Spinal cord (tissue), 10 donors: ENCODE data around the gene SUSD5. TPM values are rescaled to one million over a fixed set of nuclear protein-coding genes. Genes with fewer than 3 reads are reported as not detected.
"Not testable (repeated sequence)": the region's sequence is repeated elsewhere in the genome, so short reads cannot be mapped to it uniquely, and the experiment has no call there.

ENCODE experiments used
- DNase-seq, 6 donors: peaks; one replicate each; pipeline versions ENCODE4 v3.0.0 to v3.0.0-alpha.2; 2013 to 2015; ENCODE audit warnings: low spot score in 6 of 6, low read depth in 4 of 6
- H3K27ac ChIP-seq: one replicate; pipeline ENCODE4 v1.5.1; 2013; ENCODE audit warnings: low read depth, low read length, control low read depth
- H3K27me3 ChIP-seq: one replicate; pipeline ENCODE4 v1.6.1; 2013; ENCODE audit warnings: low read length; ENCODE audit not compliant: control insufficient read depth, insufficient read depth
- H3K36me3 ChIP-seq: one replicate; pipeline ENCODE4 v1.6.1; 2013; ENCODE audit warnings: low read length; ENCODE audit not compliant: control insufficient read depth, insufficient read depth
- H3K4me1 ChIP-seq: one replicate; pipeline ENCODE4 v1.6.1; 2013; ENCODE audit warnings: low read length; ENCODE audit not compliant: control insufficient read depth, insufficient read depth
- H3K4me3 ChIP-seq: one replicate; pipeline ENCODE4 v1.5.1; 2013; ENCODE audit warnings: low read depth, low read length, control low read depth
- H3K9me3 ChIP-seq: one replicate; pipeline ENCODE4 v1.6.1; 2013; ENCODE audit warnings: low read length; ENCODE audit not compliant: control insufficient read depth, insufficient read depth
- WGBS: methylation state at CpG from one replicate; pipeline ENCODE4 v1.1.5; 2013; ENCODE audit warnings: missing lambda C conversion rate; ENCODE audit not compliant: insufficient coverage; 5-methylcytosine and 5-hydroxymethylcytosine counted together
- polyA plus RNA-seq, 2 donors: library from polyadenylated mRNA; unstranded; fragments of 120-200 nt; gene quantifications; one replicate each; pipeline ENCODE4 v1.2.1, GENCODE V29; 2013; ENCODE audit not compliant: insufficient read length in 2 of 2
- total RNA-seq, 2 donors: library from RNA; depleted of rRNA in 1 of 2; stranded (reverse); fragments of 120-200 nt in 1 of 2; fragments of >200 nt in 1 of 2; gene quantifications; one replicate each; pipeline versions ENCODE4 v1.2.3 to v1.2.4, GENCODE V29; 2013 to 2014
- donor health status: healthy.

Gene SUSD5
- total and polyA plus RNA-seq, 4 donors: 3.6 to 5.6 (median 4.7) TPM

GRCh38 chr3:33162621-33163020 lies 56.0 kb downstream of the SUSD5 start:
- H3K9me3 ChIP-seq, H3K4me1 ChIP-seq, H3K27ac ChIP-seq, H3K27me3 ChIP-seq, DNase-seq, H3K4me3 ChIP-seq, H3K36me3 ChIP-seq: not testable (repeated sequence)
- WGBS: no CpG with 5 or more reads among the region's 5 CpGs

GRCh38 chr3:33159981-33160380 lies 58.6 kb downstream of the SUSD5 start:
- no CpG with 5 or more reads among the region's 3 CpGs for WGBS
- Histone ChIP-seq H3K4me3 (no peak overlapping the region), H3K27me3 (no peaks in the 10 kb centered on the region), H3K4me1 (no peaks in the 10 kb centered on the region), H3K27ac (no peak overlapping the region), H3K9me3 (no peaks in the 10 kb centered on the region), H3K36me3 (no peaks in the 10 kb centered on the region)
- DNase-seq: no peak

- no peak overlapping the region for H3K27ac ChIP-seq
- H3K9me3 ChIP-seq: no peaks in the 10 kb centered on the region
- no peaks in the 10 kb centered on the region for H3K36me3 ChIP-seq
- DNase-seq: no peak
- no peak overlapping the region for H3K4me3 ChIP-seq
- no peaks in the 10 kb centered on the region for H3K27me3 ChIP-seq
- 91% methylated on average over 3 of the region's 4 CpGs for WGBS
- H3K4me1 ChIP-seq: no peaks in the 10 kb centered on the region
Observed at GRCh38 chr3:33159234-33159633, 59.4 kb downstream of the SUSD5 start.

- DNase-seq: peak in 1 of 6 donors; percentile 39
- H3K27ac ChIP-seq: no peak overlapping the region
Observed at GRCh38 chr3:33155301-33155700, 63.3 kb downstream of the SUSD5 start.

GRCh38 chr3:33153782-33154181 lies 64.8 kb downstream of the SUSD5 start:
- no peak overlapping the region for H3K27ac ChIP-seq
- no peak for DNase-seq
- no peak overlapping the region for H3K4me3 ChIP-seq
- no peaks in the 10 kb centered on the region for H3K27me3 ChIP-seq
- 100% methylated on average over 3 of the region's 4 CpGs for WGBS
- H3K36me3 ChIP-seq: peaks cover 3% of the 10 kb centered on the region
- H3K9me3 ChIP-seq: no peaks in the 10 kb centered on the region
- H3K4me1 ChIP-seq: no peaks in the 10 kb centered on the region

More at GRCh38 chr3:33155301-33155700, 63.3 kb downstream of the SUSD5 start:
- Histone ChIP-seq H3K36me3 (peaks cover 3% of the 10 kb centered on the region), H3K4me3 (no peak overlapping the region), H3K4me1 (no peaks in the 10 kb centered on the region), H3K27me3 (no peaks in the 10 kb centered on the region), H3K9me3 (no peaks in the 10 kb centered on the region)
- WGBS: no CpG with 5 or more reads among the region's 3 CpGs

- H3K27me3 ChIP-seq: no peaks in the 10 kb centered on the region
- no peaks in the 10 kb centered on the region for H3K4me1 ChIP-seq
- no peaks in the 10 kb centered on the region for H3K9me3 ChIP-seq
- WGBS: 94% methylated on average over 18 of the region's 19 CpGs
- H3K36me3 ChIP-seq: peaks cover 3% of the 10 kb centered on the region
- no peak for DNase-seq
- no peak overlapping the region for H3K4me3 ChIP-seq
- no peak overlapping the region for H3K27ac ChIP-seq
Observed at GRCh38 chr3:33152363-33153360, 65.9 kb downstream of the SUSD5 start.

- Histone ChIP-seq H3K9me3 (no peaks in the 10 kb centered on the region), H3K36me3 (peaks cover 13% of the 10 kb centered on the region), H3K27me3 (no peaks in the 10 kb centered on the region), H3K4me1 (peaks cover 5% of the 10 kb centered on the region), H3K27ac (no peak overlapping the region), H3K4me3 (no peak overlapping the region)
- DNase-seq: no peak
- WGBS: 77% methylated on average over 4 of the region's 6 CpGs
Observed at GRCh38 chr3:33149342-33149741, 69.3 kb downstream of the SUSD5 start.

GRCh38 chr3:33146791-33147445 lies 71.7 kb downstream of the SUSD5 start:
- Histone ChIP-seq H3K36me3 (peaks cover 19% of the 10 kb centered on the region), H3K4me3 (no peak overlapping the region), H3K9me3 (no peaks in the 10 kb centered on the region), H3K27ac (peak overlapping the region; percentile 58), H3K27me3 (no peaks in the 10 kb centered on the region), H3K4me1 (peaks cover 5% of the 10 kb centered on the region)
- DNase-seq: peak in 2 of 6 donors; percentile 28 to 67
- WGBS: no CpG with 5 or more reads among the region's 8 CpGs

- peaks cover 19% of the 10 kb centered on the region for H3K36me3 ChIP-seq
- WGBS: 78% methylated on average over 5 of the region's 9 CpGs
- no peak for DNase-seq
Observed at GRCh38 chr3:33145901-33146580, 72.6 kb downstream of the SUSD5 start.

More at GRCh38 chr3:33145901-33146580, 72.6 kb downstream of the SUSD5 start:
- no peak overlapping the region for H3K4me3 ChIP-seq
- H3K9me3 ChIP-seq: no peaks in the 10 kb centered on the region
- no peaks in the 10 kb centered on the region for H3K27me3 ChIP-seq
- H3K27ac ChIP-seq: no peak overlapping the region
- H3K4me1 ChIP-seq: peaks cover 5% of the 10 kb centered on the region
